ENCODE data around the gene SLC44A3.

DNA sequence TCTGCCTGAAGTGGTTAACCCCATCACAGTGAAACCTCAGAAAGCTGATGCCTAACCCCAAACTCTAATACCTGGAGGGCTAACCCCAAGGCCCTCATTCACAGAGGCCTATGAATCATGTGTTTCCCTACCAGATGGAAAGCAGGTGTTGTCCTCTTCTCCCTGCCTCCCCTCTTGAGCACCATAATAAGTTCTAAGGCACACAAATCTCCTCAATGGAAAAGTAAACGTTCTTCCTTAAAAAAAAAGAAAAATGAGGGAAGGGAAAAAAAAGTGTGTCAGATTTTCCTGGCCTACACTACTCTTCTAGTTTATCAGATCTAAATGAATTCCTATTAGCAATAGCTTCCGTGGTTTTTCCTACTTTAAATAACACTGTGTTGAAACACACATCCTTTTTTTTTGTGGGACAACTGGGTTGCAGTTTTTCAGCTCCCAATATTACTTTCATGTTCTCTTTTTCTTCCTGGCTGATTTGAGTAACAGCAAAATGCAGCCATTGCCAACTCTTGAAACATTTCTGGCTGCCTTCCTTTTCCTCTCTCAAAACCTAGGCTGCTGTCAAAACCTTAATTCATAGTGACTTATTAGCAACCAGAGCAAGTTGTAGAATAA lies 43.2 kb downstream of the SLC44A3 start:
- no peak for TF ChIP-seq POLR2A (IDR thresholded peaks at IDR 0.05)
- no peak for TF ChIP-seq CTCF (IDR thresholded peaks at IDR 0.05)
- TF ChIP-seq POLR2AphosphoS5 (IDR thresholded peaks at IDR 0.05) = no peak
